MG63 (cell line): ENCODE data around the gene CRABP1. TPM values are rescaled to one million over a fixed set of nuclear protein-coding genes. Genes with fewer than 3 reads are reported as not detected.

Source experiments
- DNase-seq: peaks from one replicate; pipeline ENCODE4 v3.0.0-alpha.2; 2020
- H3K27me3 ChIP-seq: fragments of 250-450 bp; sonication (Bioruptor Pico); 2 replicates; pipeline ENCODE4 v1.5.1; 2020; ENCODE audit warnings: mild to moderate bottlenecking, moderate library complexity
- H3K36me3 ChIP-seq: fragments of 250-450 bp; sonication (Bioruptor Pico); 2 replicates; pipeline ENCODE4 v1.5.1; 2020; ENCODE audit warnings: mild to moderate bottlenecking, moderate library complexity
- H3K4me3 ChIP-seq: fragments of 250-450 bp; sonication (Bioruptor Pico); 2 replicates; pipeline ENCODE4 v1.5.1; 2020; ENCODE audit warnings: mild to moderate bottlenecking, moderate library complexity
- H3K9me3 ChIP-seq: fragments of 250-450 bp; sonication (Bioruptor Pico); 2 replicates; pipeline ENCODE4 v1.5.1; 2020; ENCODE audit warnings: mild to moderate bottlenecking, moderate library complexity
- total RNA-seq: library from RNA; depleted of rRNA; stranded (reverse); fragments of >200 nt; shearing (Covaris generic); gene quantifications from 2 replicates; pipeline ENCODE4 v1.2.3, GENCODE V29; 2014; ENCODE audit warnings: low replicate concordance

CRABP1 gene
- total RNA-seq, 1 experiment from 2014 or later: not detected

- Histone ChIP-seq H3K4me3 (no peak overlapping the region), H3K36me3 (no peaks in the 10 kb centered on the region), H3K27me3 (no peaks in the 10 kb centered on the region; the same call in 1 of the 2 replicates), H3K9me3 (no peaks in the 10 kb centered on the region)
- DNase-seq: no peak
These were observed 26.8 kb upstream of the CRABP1 start for GRCh38 chr15:78313383-78313782.

GRCh38 chr15:78314181-78314581, 26.0 kb upstream of the CRABP1 start:
- Histone ChIP-seq H3K36me3 (no peaks in the 10 kb centered on the region), H3K4me3 (no peak overlapping the region), H3K27me3 (no peaks in the 10 kb centered on the region; the same call in 1 of the 2 replicates), H3K9me3 (no peaks in the 10 kb centered on the region)
- DNase-seq: no peak

DNA sequence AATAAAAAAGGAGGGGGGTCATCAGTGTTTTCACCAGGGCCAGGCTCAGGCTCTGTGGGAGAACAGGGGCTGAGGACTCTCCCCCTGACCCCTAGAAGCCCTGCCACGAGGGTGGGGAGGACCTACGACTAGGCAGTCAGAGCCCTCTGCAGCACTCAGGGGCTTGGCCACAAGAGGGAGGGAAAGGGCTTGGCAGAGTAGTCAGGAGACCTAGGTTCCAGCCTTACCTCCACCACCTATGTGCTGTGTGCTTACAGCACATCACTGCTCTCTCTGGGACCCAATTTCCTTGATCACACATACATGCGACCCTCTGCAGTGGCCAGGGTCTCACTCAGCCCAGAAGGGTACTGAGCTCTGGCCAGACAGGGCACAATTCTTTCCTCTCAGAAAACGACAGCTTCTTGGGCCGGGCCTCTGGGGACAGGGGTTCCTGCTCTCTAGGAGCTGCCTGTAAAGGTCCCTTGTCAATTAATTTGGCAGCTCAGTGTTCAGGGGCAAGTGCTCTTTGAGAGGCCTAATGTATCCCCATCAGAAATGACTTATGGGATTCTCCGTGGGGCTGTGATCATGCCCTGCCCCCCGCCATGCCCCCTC, 24.4 kb upstream of the CRABP1 start:
- H3K4me3 ChIP-seq: no peak overlapping the region
- H3K9me3 ChIP-seq: no peaks in the 10 kb centered on the region
- DNase-seq: no peak
- H3K27me3 ChIP-seq: no peaks in the 10 kb centered on the region
- H3K36me3 ChIP-seq: no peaks in the 10 kb centered on the region

DNA sequence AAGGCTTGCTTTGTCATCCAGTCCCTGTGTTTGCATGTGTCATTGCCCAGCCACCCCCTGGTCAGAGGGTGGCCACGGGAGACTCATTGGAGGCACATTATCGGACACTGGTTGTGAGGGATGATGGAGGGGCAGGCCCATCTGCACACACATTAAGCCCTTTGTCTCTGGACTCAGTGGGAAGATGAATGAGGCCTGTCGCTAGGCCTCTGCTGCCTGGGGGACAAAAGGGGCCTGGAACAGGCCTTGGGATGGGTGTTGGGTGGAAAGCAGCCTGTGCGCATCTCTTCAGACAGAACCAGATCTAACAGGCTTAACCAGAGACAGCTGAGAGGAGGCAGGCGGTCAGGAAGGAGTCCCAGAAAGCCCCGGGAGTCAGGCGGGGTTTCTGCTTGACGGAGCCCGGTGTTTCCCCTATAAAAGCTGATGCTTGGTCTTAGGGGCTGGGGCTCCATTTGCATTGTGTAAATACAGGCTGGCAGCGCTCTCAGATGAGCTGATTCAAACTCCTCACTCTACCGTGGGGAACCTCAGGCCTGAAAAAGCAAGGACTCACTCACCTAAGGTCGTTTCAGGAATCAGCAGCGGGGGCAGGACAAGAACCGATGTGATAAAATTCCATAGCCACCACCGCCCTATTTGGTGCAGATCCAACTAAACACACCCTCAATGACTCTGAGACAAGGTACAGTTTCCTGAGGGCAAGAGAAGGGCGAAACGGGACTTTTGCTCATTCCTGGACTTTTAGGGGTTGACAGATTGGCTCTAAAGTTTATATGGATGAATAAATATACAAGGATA, 23.7 kb upstream of the CRABP1 start:
- no peaks in the 10 kb centered on the region for H3K9me3 ChIP-seq
- DNase-seq: no peak
- H3K4me3 ChIP-seq: no peak overlapping the region
- H3K36me3 ChIP-seq: no peaks in the 10 kb centered on the region
- H3K27me3 ChIP-seq: no peaks in the 10 kb centered on the region

DNA sequence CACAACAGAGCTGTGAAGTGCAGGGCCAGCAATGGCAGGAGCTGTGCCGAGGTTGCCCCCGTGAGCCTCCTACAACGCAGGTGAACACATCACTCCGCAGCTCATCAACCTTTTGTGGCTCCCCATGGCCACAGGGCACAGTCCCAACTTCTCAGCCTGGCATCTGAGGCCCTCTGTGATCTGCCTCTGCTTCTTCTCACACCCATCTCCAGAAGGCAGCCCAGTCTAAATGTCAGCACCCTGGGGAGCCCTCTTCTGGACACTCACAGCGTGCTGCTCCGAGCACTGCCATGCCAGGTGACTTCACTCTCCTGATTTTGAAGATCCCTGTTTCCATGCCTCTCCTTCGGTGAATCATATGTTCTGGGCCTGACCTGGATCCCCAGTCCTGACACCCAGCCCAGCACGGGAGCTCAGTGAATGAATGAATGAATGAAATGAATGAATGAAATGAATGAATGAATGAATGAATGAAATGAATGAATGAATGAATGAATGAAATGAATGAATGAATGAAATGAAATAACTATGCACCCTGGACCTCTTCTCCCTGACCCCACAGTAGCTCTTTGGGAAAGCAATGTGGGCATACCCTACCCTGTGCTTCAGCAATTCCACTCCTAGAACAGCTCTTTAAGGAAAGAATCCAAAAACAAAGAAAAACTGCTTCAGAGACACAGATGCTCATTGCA, 22.9 kb upstream of the CRABP1 start:
- DNase-seq: peak; percentile 32
- Histone ChIP-seq H3K27me3 (no peaks in the 10 kb centered on the region), H3K9me3 (no peaks in the 10 kb centered on the region), H3K4me3 (no peak overlapping the region), H3K36me3 (no peaks in the 10 kb centered on the region)

GRCh38 chr15:78319588-78319987, 20.6 kb upstream of the CRABP1 start:
- Histone ChIP-seq H3K27me3 (no peaks in the 10 kb centered on the region), H3K9me3 (no peaks in the 10 kb centered on the region), H3K36me3 (no peaks in the 10 kb centered on the region), H3K4me3 (no peak overlapping the region)
- DNase-seq: no peak

- Histone ChIP-seq H3K9me3 (no peaks in the 10 kb centered on the region), H3K4me3 (no peak overlapping the region), H3K27me3 (no peaks in the 10 kb centered on the region), H3K36me3 (no peaks in the 10 kb centered on the region)
- DNase-seq: no peak
These were observed 20.0 kb upstream of the CRABP1 start for GRCh38 chr15:78320183-78320582.

GRCh38 chr15:78321041-78321570, 19.0 kb upstream of the CRABP1 start:
- no peak for DNase-seq
- no peaks in the 10 kb centered on the region for H3K36me3 ChIP-seq
- no peak overlapping the region for H3K4me3 ChIP-seq
- no peaks in the 10 kb centered on the region for H3K27me3 ChIP-seq
- H3K9me3 ChIP-seq: no peaks in the 10 kb centered on the region

DNA sequence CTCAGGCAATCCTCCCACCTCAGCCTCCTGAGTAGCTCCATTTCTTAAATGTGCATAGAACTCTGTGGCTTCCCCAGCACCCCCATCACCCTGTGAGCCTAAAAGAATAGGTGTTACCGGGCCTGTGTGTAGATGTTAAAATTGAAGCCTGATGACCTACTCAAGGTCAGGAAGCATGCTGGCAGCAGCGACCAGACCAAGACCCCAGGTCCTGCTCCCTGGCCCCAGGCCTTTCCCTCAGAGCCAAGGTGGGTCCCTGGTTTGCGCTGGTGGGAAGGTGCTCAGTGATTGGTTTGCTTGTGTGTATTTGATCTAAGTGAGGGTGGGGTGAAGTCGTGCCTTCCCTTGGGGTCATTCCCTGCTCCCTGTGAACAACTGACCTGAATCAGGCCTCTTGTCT, 18.4 kb upstream of the CRABP1 start:
- no peaks in the 10 kb centered on the region for H3K36me3 ChIP-seq
- no peaks in the 10 kb centered on the region for H3K9me3 ChIP-seq
- no peak for DNase-seq

GRCh38 chr15:78322243-78322642, 17.9 kb upstream of the CRABP1 start:
- no peaks in the 10 kb centered on the region for H3K27me3 ChIP-seq
- no peak for DNase-seq
- no peak overlapping the region for H3K4me3 ChIP-seq
- no peaks in the 10 kb centered on the region for H3K36me3 ChIP-seq
- H3K9me3 ChIP-seq: no peaks in the 10 kb centered on the region

More for the DNA sequence above, 18.4 kb upstream of the CRABP1 start:
- H3K4me3 ChIP-seq: no peak overlapping the region
- H3K27me3 ChIP-seq: no peaks in the 10 kb centered on the region

DNA sequence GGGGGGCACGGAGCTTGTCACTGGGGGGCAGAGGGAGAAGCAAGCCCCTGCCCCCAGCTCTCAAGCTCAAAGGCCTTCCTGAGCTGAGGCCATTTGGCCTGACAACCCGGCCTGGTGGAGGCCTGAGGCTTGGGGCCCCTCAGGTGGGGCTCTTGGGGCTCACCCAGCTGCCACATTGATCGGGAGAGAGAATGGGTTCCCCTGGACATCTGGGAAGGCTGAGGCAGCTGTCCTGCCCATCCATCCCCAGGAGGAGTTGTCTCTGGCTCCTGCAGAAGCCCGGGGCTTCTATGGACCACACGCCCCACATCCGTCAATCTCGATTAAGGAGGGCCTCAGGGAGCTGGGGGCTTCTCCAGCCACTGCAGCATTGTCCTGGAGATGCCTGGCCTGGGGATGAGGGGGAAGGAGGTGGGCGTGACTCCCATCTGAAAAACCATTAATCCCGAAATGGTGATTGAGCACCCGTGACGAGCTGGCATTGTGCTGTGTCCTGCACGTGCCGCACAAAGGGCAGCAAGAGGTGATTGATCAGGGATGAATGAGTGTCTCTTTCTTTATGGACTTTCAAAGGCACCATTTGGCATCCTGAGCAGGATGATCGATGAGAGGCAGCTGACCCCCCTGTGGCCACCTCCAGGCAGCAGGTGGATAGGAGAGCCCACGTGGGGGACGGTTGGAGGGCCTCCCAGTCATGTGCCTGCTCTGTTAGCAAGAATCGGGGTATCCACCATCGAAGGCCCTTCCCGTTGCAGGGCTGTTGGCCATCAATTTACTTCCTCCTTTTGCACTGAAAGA, 17.2 kb upstream of the CRABP1 start:
- Histone ChIP-seq H3K27me3 (no peaks in the 10 kb centered on the region), H3K4me3 (no peak overlapping the region), H3K9me3 (no peaks in the 10 kb centered on the region), H3K36me3 (no peaks in the 10 kb centered on the region)
- DNase-seq: no peak

GRCh38 chr15:78323693-78324092, 16.5 kb upstream of the CRABP1 start:
- no peak overlapping the region for H3K4me3 ChIP-seq
- H3K27me3 ChIP-seq: no peaks in the 10 kb centered on the region
- DNase-seq: no peak
- no peaks in the 10 kb centered on the region for H3K9me3 ChIP-seq
- H3K36me3 ChIP-seq: no peaks in the 10 kb centered on the region

DNA sequence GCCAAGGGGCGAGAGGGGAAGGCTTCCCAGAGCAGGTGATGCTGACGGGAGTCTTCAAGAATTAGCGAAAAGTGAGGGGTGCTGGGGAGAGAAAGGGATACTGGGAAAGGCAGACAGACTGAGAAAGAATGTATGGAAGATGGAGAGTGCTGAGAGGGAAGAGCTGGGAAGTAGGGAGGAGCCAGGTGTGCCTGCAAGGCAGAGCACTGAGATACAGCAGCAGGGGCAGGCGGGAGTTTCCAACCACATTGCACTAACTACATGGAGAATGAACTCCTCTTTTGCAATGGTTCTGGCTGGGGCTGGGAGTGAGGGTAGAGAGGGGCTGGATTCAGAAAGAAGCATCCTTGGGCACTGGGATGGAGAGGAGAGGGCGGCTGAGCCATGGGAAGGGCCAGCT, 16.0 kb upstream of the CRABP1 start:
- Histone ChIP-seq H3K27me3 (no peaks in the 10 kb centered on the region), H3K9me3 (no peaks in the 10 kb centered on the region), H3K36me3 (no peaks in the 10 kb centered on the region), H3K4me3 (no peak overlapping the region)
- DNase-seq: no peak

GRCh38 chr15:78325092-78325843, 14.9 kb upstream of the CRABP1 start:
- no peaks in the 10 kb centered on the region for H3K27me3 ChIP-seq
- H3K4me3 ChIP-seq: no peak overlapping the region
- DNase-seq: no peak
- no peaks in the 10 kb centered on the region for H3K9me3 ChIP-seq
- no peaks in the 10 kb centered on the region for H3K36me3 ChIP-seq

DNA sequence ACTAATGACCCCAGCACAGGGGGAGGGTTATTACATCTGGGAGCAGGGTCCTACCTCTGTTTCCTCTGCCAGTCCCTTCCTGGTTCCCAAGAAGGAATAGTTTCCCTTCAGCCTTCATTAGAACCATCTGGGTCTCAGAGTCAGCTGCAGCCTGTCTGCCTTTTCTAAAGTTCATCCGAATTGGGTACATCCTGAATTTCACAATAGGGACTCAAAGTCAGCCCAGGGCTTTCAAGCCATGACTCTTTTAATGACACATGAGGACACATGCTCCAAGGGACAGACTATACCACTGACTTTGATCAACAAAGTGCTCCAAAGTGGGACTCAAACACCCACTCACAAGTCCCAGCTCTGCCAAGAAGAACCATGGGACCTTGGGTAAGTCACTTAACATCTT, 12.7 kb upstream of the CRABP1 start:
- Histone ChIP-seq H3K4me3 (no peak overlapping the region), H3K36me3 (no peaks in the 10 kb centered on the region), H3K27me3 (no peaks in the 10 kb centered on the region), H3K9me3 (no peaks in the 10 kb centered on the region)
- DNase-seq: no peak

GRCh38 chr15:78329625-78330024, 10.5 kb upstream of the CRABP1 start:
- H3K9me3 ChIP-seq: no peaks in the 10 kb centered on the region
- no peak for DNase-seq
- H3K27me3 ChIP-seq: no peaks in the 10 kb centered on the region
- no peaks in the 10 kb centered on the region for H3K36me3 ChIP-seq
- H3K4me3 ChIP-seq: no peak overlapping the region
